Measurements from ENCODE around the gene ATP5F1E. TPM values are rescaled to one million over a fixed set of nuclear protein-coding genes. Genes with fewer than 3 reads are reported as not detected.

Gene ATP5F1E
- total RNA-seq, 1 experiment from 2014 or later: 52.7 TPM

- no peak within 1 kb of the TSS for H3T11ph ChIP-seq (ENCODE audit: low read length)
- no peak within 1 kb of the TSS for H4K91ac ChIP-seq (ENCODE audit: insufficient read length, low read depth, low read length)
- no peak within 1 kb of the TSS for H3K4me2 ChIP-seq (ENCODE audit: insufficient read depth, insufficient read length, low read length)
- H3K36me3 Mint-ChIP-seq (ENCODE audit: insufficient read depth in 1 of 3, low read depth in 3 of 3): peaks cover 6 to 20% (median 20%) of the 10 kb centered on the region in 3 experiments; a peak in 6 of 7 replicates
- no peak within 1 kb of the TSS for H2BK120ac ChIP-seq (ENCODE audit: low read depth, low read length, poor library complexity, severe bottlenecking)
- H3K9ac ChIP-seq (ENCODE audit: extremely low read depth, insufficient read length, low read length): no peak within 1 kb of the TSS
- no peak within 1 kb of the TSS for H2AK5ac ChIP-seq (ENCODE audit: insufficient read length, low read length)
- no peak within 1 kb of the TSS for H3K27ac ChIP-seq (ENCODE audit: insufficient read length, low read depth, low read length)
- H3K4ac ChIP-seq (ENCODE audit: low read depth, low read length): no peak within 1 kb of the TSS
- H3K27me3 Mint-ChIP-seq (ENCODE audit: low read depth): peaks cover 9% of the 10 kb centered on the region
- no peak within 1 kb of the TSS for H2BK20ac ChIP-seq (ENCODE audit: low read depth, low read length, poor library complexity, severe bottlenecking)
- no peak within 1 kb of the TSS for H4K8ac ChIP-seq (replicated peaks; ENCODE audit: insufficient read length, low read depth, low read length)
- no peaks in the 10 kb centered on the region for H3K79me1 ChIP-seq (ENCODE audit: insufficient read depth, low read depth, low read length, poor library complexity, severe bottlenecking)
- H3K23ac ChIP-seq (ENCODE audit: insufficient read length, low read depth, low read length): no peak within 1 kb of the TSS
- no peaks in the 10 kb centered on the region for H3K27me3 ChIP-seq (ENCODE audit: insufficient read depth, low read length)
- no peaks in the 10 kb centered on the region for H3K79me2 ChIP-seq (ENCODE audit: insufficient read depth, low read length)
- no peak within 1 kb of the TSS for H3K4me3 Mint-ChIP-seq
- H3K9me3 ChIP-seq (ENCODE audit: control insufficient read depth, low read depth, low read length): no peaks in the 10 kb centered on the region
- H3K18ac ChIP-seq (ENCODE audit: insufficient read length, low read depth, low read length): no peak within 1 kb of the TSS
- no peak within 1 kb of the TSS for H4K5ac ChIP-seq (ENCODE audit: insufficient read length, low read depth, low read length)
- no peak within 1 kb of the TSS for H2BK15ac ChIP-seq (ENCODE audit: low read depth, low read length)
- H3K14ac ChIP-seq (ENCODE audit: insufficient read depth, low read length): no peak within 1 kb of the TSS
- H2AFZ ChIP-seq (ENCODE audit: low read length): no peak within 1 kb of the TSS
- no peak within 1 kb of the TSS for H2BK12ac ChIP-seq (ENCODE audit: insufficient read length, low read depth, low read length)
- no peaks in the 10 kb centered on the region for H3K4me1 ChIP-seq (ENCODE audit: insufficient read depth, low read length)
- no peak within 1 kb of the TSS for H3K56ac ChIP-seq (ENCODE audit: insufficient read length, low read depth, low read length)
- H2BK5ac ChIP-seq (ENCODE audit: insufficient read length, low read length): no peak within 1 kb of the TSS
- TF ChIP-seq CTCF (conservative IDR thresholded peaks at IDR 0.05): no peak
- H4K20me1 ChIP-seq (ENCODE audit: control insufficient read depth, insufficient read depth, insufficient read length): no peaks in the 10 kb centered on the region
- no peaks in the 10 kb centered on the region for H3K9me3 Mint-ChIP-seq
- no peaks in the 10 kb centered on the region for H3K23me2 ChIP-seq (ENCODE audit: insufficient read length, low read depth, low read length, poor library complexity, severe bottlenecking)
- H3K27ac Mint-ChIP-seq: peak within 1 kb of the TSS in 1 of 3 experiments; percentile 85; a peak in 1 of 7 replicates
- H3K4me1 Mint-ChIP-seq: peaks cover 9 to 15% of the 10 kb centered on the region in 2 experiments; a peak in 3 of 4 replicates
- WGBS (ENCODE audit: extremely low coverage, insufficient read length, low lambda C conversion rate): no CpG with 5 or more reads among the region's 5 CpGs
- no peak for DNase-seq
Measured at GRCh38 chr20:59019217-59019616, 12.9 kb downstream of the ATP5F1E start, which contains the start of gene TUBB1. TSS of gene TUBB1 (plus strand) at chr20:59019429. CDS start at chr20:59019523, 94 bp downstream.
